Measurements from ENCODE around the gene FITM1.

DNA sequence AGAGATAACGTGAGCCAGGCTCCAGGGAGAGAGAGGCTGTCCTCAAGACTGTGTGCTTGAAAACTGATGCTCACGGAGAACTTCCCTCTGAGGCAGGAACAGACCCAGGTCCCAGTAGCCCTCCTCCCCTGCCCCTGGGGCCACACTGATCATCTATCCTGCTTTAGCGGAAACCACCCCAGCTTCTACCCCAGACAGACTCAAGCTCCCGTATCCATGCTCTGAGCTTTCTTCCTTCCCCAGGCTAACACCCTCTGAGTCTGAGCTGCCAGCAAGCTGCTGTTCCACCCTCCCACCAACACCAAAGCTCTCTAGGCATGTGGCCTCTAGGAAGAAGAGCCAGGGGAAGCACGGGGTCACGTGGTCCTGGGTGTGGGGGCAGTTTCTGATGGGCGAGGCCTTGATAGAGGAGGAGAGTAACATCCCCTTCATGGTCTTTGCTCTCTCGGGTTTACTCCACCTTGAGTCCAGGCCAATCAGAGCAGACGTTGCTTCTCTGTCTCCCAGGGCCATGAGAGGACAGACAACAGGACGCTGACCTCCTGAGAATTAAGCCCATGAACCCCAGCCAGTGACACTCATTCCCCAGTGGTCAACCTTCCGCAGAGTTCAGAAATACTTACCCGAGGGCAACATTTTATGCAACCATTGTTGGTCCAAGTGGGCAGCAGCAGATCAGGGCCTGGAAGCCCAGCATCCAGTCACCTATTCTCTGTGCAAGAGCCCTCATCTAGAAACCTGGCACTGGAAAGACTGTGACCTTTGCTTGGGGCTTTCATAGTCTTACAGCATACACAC lies 35.0 kb upstream of the FITM1 start:
- TF ChIP-seq, protein P1, sequence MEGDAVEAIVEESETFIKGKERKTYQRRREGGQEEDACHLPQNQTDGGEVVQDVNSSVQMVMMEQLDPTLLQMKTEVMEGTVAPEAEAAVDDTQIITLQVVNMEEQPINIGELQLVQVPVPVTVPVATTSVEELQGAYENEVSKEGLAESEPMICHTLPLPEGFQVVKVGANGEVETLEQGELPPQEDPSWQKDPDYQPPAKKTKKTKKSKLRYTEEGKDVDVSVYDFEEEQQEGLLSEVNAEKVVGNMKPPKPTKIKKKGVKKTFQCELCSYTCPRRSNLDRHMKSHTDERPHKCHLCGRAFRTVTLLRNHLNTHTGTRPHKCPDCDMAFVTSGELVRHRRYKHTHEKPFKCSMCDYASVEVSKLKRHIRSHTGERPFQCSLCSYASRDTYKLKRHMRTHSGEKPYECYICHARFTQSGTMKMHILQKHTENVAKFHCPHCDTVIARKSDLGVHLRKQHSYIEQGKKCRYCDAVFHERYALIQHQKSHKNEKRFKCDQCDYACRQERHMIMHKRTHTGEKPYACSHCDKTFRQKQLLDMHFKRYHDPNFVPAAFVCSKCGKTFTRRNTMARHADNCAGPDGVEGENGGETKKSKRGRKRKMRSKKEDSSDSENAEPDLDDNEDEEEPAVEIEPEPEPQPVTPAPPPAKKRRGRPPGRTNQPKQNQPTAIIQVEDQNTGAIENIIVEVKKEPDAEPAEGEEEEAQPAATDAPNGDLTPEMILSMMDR (IDR thresholded peaks at IDR 0.05; ENCODE audit: low read length) = no peak
- TF ChIP-seq EZH2 (optimal IDR thresholded peaks at IDR 0.05; ENCODE audit: low read depth, low read length) = no peak
